ENCODE measurements around the gene OR1K1.
"Not testable (repeated sequence)": the region's sequence is repeated elsewhere in the genome, so short reads cannot be mapped to it uniquely, and the experiment has no call there.

Gene OR1K1

DNA sequence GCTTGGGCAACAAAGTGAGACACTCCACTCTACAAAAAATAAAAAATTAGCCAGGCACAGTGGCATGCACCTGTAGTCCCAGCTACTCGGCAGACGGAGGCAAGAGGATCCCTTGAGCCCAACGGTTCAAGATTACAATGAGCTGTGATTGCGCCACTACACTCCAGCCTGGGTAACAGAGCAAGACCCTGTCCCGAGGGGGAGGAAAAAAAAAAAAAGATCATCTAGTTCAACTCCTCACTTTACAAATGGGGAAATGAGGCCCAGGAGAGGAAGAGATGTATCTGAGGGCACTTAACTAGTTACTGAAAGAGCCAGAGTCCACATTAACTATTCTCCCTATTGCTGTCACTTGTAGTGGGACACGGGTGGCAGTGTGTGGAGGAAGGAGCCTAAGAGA lies 14.6 kb downstream of the OR1K1 start:
- no peak for FAIRE-seq

DNA sequence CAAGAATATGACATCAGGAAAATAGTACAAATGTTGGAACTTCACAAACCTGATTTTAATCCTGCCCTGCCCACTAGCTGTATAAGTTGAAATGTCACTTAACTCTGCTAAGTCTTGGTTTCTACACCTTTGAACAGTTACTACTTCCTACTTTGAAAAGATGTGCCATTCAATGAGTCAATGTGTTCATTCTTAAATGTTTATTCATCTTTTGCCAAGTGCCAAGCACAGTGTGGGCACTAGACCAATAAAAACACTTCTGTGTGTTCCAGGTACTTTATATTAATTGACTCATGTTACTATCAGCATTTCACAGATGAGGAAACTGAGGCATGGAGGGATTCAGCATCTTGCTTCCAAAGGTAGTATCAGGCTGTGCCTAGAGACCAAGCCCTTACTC lies 15.6 kb downstream of the OR1K1 start:
- no peak for FAIRE-seq

DNA sequence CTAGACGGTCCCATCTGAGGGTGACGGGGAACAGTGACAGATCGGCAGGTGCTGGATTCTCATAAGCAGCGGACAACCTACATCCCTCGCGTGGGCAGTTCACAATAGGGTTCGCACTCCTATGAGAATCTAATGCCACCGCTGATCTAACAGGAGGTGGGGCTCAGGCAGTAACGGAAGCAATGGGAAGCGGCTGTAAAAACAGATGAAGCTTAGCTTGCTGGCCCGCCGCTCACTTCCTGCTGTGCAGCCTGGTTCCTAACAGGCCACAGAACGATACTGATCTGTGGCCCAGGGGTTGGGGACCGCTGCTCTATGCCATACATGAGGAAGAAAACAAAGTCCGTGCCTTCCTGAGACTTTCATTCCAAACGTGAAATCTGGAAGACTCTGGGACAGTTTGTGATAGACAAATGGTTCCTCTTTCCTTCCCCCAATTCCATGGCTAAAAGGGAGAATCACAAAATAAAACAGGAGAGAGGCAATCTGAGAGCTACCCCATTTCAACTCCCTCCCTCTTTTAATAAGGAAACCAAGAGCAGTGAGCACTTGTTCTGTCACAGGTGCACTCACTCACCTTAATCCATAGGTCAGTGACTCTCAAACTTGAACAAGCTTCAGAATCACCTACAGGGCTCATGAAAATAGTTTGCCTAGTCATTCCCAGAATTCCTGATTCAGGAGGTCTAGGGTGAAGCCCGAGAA lies 16.4 kb downstream of the OR1K1 start:
- FAIRE-seq: no peak

DNA sequence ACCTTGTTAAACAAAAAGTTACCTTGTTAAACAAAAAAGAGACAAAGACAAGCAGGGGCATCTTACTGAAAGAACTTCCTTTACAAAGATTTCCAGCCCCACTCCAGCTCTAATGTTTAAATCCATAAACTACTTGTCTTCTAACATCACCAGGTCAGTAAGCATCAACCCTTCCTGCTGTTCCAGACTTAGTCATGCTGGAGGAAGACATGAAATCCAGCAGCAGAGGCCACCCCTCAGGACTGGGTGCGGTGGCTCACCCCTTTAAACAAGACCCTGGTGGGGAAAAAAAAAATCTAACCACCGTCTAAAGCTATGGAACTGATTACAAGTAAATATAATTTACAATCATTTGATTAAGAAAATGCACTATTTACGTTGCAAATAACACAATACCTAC lies 19.4 kb downstream of the OR1K1 start:
- FAIRE-seq: no peak

DNA sequence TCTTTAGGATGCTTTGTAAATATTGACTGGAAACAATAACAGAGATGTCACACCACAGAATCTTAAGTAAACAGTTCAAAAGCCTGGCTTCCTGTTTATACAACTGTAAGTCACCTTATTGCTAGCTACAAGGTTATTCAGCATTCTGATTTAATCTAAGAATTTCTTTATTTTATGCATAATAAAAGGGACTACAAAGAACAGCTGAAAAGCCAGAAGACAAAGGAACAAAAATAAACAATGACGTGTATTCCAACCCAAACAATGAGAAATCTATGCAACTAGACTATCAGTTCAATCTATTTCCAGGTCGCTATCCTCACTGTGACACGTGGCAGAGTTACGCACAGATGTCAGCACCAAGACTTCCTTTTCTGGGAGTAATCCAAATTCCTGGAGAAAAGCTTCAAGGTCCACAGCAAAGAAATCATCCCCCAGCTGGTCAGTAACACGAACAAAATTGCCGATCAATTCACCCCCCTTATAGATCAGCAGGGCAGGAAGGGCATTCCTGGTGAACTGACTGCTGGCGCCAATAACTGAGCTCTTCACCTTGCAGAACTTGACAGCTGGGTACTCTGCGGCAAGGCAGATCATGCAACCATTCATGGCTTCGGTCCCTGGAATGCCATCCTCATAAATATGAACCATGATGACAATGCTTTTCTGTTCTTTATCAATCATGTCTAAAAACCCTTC lies 20.0 kb downstream of the OR1K1 start:
- FAIRE-seq: no peak

DNA sequence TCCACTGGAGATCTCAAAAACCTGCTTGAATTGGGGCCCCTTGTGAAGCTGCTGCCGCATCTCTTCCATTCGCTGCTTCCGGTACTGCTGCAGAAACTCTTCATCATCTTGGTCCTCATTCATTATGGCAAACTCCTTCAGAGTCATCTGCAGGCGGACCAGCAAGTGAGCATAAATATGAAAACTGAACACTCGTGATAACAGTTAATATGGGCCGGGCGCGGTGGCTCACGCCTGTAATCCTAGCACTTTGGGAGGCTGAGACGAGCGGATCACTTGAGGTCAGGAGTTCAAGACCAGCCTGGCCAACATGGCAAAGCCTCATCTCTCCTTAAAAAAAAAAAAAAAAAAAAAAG lies 20.5 kb downstream of the OR1K1 start:
- no peak for FAIRE-seq

DNA sequence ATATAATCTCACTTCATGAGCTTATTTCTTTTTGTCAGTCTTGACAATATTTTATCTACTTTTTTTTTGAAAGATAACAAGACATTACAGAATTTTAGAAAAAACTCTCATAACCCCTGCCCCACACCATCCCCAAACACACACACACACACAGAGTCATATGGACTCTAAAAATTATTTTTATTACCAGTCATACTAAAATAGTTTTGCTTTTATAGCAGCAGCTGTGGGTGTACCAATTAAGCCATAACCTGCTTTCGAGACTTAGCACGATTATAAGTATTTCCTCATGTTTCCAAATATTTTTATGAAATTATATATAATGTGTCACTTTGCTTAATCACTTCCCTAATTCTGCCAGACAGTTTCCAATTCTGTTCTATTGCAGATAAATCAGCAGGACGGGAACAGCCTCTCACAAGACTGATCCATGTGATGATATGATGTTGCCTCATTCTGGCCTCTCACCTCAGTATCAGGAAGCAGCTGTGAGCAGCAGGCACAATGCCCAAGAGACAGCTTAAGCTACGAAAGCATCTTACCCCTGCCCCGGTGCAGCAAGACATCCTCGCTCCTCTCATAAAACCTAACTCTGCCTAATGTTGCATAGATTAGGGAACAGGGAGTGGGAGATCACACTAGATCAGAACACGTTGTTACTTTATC lies 21.5 kb downstream of the OR1K1 start:
- FAIRE-seq: no peak

DNA sequence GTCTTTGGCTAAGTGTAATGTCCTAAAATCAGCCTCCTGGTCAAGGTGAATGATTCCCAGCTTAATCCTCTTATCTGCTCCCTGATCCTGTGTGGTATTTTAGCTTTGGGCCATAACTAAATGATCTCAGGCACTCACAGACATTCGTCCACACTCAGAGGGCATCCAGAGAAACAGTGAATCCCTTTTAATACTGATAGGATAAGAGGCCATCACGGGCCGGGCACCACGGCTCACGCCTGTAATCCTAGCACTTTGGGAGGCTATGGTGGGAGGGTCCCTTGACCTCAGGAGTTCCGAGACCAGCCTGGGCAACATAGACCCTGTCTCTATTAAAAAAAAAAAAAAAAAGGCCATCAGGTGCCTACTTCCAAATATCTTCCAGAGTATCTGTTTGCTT lies 22.1 kb downstream of the OR1K1 start:
- no peak for FAIRE-seq

DNA sequence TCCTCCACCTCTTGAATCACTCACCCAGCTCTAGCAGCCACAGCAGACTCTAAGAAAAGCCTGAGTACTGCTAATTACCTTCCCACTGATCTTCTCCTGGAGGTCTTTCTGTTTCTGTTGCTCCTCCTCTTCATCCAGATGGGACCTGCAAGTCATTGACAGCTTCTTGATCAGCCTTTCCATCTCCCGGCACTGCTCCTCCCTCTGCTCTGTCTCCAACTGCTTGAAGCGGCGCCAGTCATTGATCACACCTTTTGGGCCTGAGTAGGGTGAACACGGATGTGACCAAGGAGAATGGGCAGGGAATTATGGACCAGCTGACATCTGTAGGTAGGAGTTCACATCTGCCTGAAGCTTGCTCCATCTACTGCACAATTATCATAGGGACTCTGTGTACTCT lies 23.0 kb downstream of the OR1K1 start:
- no peak for FAIRE-seq

DNA sequence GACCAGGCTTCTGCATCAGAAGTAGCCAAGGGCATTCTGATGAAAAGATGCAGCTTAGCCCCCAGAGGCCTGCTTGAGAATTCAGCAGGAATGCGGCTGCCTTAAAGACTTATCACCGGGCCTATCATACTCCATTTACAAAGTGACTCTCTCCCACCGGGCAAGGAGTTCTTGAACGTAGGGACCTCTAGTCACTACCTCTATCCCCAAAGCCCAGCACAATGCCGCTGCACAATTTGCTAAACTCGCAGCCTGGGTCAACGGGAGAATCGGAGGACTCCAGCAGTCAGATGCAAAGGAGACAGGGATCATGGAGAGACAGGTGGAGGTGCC lies 27.8 kb downstream of the OR1K1 start:
- no peak for FAIRE-seq

DNA sequence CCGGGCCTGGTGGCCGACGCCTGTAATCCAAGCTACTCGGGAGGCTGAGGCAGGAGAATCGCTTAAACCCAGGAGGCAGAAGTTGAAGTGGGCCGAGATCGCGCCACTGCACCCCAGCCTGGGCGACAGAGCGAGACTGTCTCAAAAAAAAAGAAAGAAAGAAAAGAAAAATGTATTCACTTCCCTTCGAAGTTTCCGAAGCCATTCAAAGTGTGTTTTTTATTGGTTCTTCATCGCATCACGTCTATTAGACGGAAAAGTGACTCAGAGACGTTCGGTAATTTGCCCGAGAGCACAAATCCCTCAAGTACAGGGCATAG lies 29.0 kb downstream of the OR1K1 start:
- FAIRE-seq: not testable (repeated sequence)

DNA sequence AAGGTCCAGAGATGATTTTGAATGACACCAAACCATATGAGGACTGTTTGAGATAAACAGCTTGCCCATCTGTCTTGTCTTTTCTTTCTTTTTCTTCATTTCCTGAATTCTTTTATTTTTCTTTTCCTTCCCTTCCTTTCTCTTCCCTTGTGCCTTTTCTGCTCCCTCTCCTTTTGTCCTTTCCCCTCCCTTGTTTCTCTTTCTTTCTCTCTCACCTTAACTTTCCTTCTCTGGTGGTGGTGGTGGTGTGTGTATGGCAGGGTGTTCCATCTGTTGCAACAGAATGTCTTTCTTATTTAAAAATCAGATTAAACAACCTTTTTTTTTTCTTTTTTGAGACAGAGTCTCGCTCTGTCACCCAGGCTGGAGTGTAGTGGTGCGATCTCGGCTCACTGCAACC lies 32.3 kb downstream of the OR1K1 start:
- FAIRE-seq: no peak

DNA sequence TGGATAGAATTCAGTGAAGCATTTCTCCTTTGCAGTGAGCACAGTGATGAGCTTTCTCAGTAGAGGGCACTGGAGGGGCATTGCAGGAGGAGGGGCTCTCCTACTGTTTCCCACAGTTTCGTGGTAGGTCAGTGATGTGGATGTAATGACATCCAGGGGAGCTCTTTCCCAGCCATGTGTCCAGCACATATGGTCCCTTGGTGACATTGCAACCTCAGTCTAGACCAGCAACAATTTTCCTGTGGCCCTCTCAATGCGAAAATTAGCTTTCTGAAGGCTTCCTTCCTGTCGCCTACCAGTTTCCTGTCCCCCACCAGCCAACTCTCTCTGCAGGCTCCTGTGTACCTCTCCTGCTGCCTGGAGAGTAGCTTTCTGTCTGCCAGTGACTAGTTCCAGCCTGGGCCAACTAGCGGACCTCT lies 35.4 kb downstream of the OR1K1 start:
- FAIRE-seq: no peak

DNA sequence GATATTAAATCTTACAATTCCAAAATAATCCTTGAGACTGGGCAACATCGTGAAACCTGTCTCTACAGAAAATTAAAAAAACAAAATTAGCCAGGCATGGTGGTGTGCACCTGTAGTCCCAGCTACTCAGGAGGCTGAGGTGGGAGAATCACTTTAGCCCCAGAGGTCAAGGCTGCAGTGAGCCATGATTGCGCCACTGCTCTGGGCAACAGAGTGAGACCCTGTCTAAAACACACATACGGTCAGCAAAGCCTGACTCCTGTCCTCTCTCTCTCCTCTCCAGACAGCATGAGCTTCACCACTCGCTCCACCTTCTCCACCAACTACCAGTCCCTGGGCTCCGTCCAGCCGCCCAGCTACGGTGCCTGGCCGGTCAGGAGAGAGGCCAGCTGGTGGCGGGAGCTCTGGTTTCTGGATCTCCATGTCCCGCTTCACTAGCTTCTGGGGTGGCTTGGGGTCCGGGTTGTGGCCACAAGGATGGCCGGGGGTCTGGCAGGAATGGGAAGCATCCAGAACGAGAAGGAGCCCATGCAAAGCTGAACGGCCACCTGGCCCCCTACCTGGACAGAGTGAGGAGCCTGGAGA lies 37.4 kb downstream of the OR1K1 start:
- no peak for FAIRE-seq

DNA sequence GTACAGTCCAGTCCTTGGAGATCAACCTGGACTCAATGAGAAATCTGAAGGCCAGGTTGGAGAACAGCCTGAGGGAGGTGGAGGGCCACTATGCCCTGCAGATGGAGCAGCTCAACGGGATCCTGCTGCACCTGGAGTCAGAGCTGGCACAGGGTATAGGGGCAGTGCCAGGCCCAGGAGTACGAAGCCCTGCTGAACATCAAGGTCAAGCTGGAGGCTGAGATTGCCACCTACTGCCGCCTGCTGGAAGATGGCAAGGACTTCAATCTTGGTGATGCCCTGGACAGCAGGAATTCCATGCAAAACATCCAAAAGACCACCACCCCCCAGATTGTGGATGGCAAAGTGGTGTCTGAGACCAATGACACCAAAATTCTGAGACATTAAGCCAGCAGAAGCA lies 38.5 kb downstream of the OR1K1 start:
- not testable (repeated sequence) for FAIRE-seq

DNA sequence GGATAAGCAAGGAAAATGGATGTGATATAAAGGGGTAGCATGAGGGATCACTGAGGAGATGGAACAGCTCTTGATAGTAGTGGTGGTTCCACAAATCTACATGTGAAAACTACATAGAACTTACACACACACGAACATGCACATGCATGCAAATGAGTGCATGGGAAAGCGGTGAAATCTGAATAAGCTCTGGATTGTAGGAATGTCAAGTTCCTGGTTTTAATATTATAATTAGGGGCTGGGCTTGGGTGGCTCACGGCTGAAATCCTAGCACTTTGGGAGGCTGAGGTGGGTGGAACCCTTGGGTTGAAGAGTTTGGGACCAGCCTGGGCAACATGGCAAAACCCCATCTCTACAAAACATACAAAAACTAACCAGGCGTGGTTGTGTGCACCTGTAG lies 41.6 kb downstream of the OR1K1 start:
- FAIRE-seq: no peak

DNA sequence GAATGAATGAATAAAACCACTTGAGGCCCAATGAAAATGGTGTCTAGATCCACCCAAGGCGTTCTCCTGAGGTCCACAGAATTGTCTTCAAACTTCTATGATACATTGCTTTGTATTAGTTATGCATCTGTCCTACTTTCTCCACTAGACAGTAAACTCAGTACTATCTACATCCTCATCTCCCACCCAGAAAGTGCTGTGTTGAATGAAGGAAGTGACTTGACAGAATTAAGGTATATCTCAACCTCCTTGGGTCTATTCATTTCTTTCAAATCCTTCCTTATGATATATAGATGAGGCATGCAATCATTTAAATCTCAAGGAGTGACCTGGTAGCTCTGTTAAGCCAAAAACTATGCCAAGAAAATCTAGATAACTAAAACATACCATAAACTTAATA lies 44.2 kb downstream of the OR1K1 start:
- FAIRE-seq: no peak

DNA sequence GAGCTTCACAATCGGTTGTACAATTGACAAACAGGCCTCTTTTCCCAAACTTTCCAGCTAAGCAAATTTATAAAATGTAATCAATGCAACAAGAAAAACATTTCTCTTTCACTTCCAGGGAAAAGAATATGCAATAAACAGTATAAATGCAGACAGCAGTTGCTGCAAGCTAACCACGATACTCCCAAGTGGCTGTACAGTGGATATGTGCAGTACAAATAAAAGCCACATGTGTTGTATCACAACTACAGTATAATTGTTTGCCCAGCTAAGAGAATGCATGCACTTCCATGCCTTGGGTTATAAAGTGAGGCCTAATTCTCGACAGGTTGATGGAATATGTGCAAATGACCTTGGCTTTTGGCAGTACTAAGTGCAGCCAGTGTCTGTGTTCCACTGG lies 45.2 kb downstream of the OR1K1 start:
- FAIRE-seq: no peak

DNA sequence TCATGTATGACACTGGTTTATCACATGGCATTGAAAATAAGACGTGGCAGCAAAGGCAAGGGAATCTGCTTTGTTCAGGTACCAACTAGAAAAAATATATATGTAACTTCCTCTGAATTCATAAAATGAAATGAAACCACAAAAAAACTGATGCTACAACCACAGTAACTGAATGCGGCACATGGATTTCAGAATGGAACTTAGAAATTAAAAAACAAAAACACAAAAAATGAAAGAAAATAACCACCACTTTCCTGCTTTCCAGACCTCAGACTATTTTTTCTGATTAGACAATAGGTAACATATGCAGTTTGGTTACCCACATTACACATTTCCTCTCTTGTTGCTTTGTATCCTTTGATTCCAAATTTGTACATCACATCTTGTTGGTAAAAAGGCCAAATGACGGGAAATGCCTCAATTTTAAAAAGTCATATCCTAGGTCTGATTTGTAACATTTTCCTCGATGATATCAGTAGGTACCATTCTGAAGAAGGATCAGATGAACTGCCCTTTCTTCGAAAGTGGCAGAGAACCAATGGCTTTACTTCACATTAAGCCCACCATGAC lies 46.5 kb downstream of the OR1K1 start:
- FAIRE-seq: no peak

DNA sequence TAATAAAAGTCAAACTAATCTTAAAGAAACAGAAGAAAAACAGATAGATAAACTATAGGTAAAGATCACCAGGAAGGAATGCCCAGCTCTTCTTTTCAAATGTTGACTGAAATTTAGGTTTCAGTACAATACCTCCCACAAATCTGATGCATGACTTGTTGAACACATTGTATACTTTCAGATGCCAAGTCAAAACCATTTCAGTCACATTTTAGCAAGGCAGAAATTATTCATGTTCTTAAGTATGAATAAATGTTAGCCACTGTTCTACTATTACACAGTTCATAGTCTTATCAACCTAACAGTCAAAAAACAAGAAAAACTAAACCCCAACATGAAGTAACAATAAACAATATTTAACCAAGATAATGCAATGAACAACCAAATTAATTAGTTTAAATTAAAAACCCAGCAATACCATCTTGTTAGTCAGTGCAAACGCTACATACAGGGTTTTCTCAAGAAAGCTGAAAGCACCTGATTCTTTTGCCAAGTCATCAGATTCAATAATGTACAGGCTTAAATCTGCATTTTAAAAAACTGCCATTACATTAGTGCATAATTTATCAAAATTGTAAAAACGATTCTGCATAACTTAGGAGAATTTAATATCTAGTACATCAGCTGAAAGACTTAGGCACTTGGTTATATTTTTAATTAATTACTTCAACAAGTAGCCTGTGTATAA lies 48.5 kb downstream of the OR1K1 start:
- FAIRE-seq: no peak

Measured in colon (tissue), 2 donors.